Measurements from ENCODE around the gene ADD1. TPM values are rescaled to one million over a fixed set of nuclear protein-coding genes. Genes with fewer than 3 reads are reported as not detected.

The ADD1 gene
- total and polyA plus RNA-seq, 8 donors = 70.9 to 160 (median 92.0) TPM

DNA sequence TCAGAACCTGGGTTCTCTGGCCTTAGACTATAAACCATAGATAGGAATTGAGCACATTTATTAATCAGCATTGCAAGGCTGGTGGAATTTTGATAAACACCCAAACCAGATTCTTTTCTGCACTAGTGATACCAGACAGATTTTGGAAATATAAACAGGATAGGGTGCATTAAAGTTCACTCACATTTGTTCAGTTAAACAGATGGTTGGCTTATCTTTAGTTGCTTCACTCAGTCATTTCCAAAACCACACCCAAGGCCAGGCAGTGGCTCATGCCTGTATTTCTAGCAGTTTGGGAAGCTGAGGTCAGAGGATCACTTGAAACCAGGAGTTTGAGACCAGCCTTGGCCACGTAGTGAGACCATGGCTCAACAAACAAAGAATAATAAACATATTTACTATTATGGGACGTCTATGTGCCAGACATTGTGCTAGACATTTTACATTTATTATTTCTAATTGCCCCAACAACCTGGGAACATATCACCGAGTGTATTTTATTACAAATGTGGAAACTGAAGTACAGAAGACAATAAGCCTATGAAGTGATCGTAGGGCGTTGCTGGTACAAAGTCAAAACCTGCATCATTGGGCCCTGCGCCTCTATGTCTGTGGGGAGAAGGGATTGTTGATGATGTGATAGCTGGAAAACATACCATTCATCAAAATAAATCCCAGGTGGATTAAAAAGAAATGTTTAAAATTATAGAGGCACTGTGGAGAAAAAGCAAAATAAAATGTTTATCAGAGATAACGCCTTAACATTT lies 15.0 kb downstream of the ADD1 start:
- H3K27ac ChIP-seq = no peak overlapping the region
- H3K4me3 ChIP-seq = no peak overlapping the region
- intact Hi-C loops (cut with DNase I) = no loop called here
- no peaks in the 10 kb centered on the region for H3K27me3 ChIP-seq
- H3K9me3 ChIP-seq = no peaks in the 10 kb centered on the region
- DNase-seq = no peak
- no peak for FAIRE-seq
- peaks cover 14 to 56% (median 52%) of the 10 kb centered on the region in 3 donors for H3K4me1 ChIP-seq
- TF ChIP-seq, protein P1, sequence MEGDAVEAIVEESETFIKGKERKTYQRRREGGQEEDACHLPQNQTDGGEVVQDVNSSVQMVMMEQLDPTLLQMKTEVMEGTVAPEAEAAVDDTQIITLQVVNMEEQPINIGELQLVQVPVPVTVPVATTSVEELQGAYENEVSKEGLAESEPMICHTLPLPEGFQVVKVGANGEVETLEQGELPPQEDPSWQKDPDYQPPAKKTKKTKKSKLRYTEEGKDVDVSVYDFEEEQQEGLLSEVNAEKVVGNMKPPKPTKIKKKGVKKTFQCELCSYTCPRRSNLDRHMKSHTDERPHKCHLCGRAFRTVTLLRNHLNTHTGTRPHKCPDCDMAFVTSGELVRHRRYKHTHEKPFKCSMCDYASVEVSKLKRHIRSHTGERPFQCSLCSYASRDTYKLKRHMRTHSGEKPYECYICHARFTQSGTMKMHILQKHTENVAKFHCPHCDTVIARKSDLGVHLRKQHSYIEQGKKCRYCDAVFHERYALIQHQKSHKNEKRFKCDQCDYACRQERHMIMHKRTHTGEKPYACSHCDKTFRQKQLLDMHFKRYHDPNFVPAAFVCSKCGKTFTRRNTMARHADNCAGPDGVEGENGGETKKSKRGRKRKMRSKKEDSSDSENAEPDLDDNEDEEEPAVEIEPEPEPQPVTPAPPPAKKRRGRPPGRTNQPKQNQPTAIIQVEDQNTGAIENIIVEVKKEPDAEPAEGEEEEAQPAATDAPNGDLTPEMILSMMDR (IDR thresholded peaks at IDR 0.05) = no peak
- ATAC-seq = peak in 1 of 4 donors; percentile 25
- WGBS, 2 donors = 65 to 67% methylated on average over 7 of the region's 7 CpGs
- peaks cover 0 to 10% (median 0%) of the 10 kb centered on the region in 3 donors for H3K36me3 ChIP-seq

DNA sequence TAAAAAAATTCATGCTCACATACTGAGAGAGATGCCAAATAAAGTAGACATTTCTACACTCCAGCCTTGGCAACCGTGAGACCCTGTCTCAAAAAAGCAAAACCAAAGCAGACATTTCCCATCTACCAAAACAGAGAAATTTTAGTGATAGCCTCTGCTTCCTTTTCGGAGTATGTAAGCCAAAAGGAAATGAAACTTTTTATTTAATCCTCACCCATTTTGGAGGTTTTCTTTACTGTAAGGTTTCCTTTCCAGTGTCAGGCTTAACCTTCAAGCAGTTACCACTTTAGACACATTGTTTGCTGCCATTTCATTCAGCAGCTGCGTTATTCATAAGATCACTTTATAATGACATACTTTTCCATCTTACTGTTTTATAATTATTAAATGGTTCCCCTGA lies 15.9 kb downstream of the ADD1 start:
- intact Hi-C loops (cut with DNase I) = no loop called here
- no peak for ATAC-seq
- TF ChIP-seq, protein P1 (IDR thresholded peaks at IDR 0.05) = no peak
- no peak for DNase-seq
- H3K4me1 ChIP-seq = peaks cover 17 to 58% (median 57%) of the 10 kb centered on the region in 3 donors
- H3K27ac ChIP-seq = no peak overlapping the region
- H3K36me3 ChIP-seq = peaks cover 0 to 1% (median 0%) of the 10 kb centered on the region in 3 donors
- no peak overlapping the region for H3K4me3 ChIP-seq
- H3K9me3 ChIP-seq = no peaks in the 10 kb centered on the region
- no peak for FAIRE-seq
- 64% methylated on average over 3 of the region's 3 CpGs for WGBS, 2 donors
- H3K27me3 ChIP-seq = no peaks in the 10 kb centered on the region

DNA sequence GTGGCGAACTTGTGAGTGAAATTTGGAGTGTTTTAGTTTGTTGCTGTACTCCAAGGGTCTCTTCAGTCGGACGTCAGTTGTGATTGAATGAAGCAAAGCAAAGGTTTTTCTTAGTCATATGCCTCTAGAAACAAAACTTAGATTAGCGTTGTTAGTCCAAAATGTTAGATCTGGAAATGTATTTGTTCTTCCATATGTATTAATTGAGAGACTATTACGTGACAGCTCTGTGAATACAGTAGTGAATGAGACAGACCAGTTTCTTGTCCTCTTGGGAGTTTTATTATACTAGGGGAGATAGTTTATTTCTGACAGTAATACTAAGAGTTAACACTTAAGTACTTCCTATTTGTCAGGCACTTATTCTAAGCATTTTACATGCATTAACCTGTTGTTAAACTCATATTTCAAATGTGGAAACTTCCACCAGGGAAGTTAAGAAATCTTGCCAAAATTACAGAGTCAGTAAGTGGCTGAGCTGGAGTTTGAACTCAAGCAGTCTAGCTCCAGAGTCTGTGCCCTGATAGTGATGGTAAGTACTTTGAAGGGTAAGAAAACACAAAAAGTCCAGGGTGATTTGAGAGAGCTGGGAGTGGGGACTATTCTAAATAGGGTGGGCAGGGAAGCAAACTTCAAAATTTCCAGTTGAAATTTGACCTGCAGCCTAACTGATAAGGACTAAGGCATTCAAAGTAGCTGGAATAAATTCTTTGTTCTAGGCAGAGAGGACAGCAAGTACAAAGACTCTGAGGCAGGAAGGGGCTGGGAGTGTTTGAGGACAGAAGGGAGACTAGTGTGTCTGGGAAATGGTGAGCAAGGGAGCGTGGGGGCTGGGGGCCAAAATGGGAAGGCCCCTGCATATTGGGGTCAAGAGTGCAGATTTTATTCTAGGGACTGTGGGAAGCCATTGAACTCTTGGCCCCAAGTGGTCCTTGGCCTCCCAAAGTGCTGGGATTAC lies 17.0 kb downstream of the ADD1 start:
- Histone ChIP-seq H3K4me1 (peaks cover 19 to 68% (median 62%) of the 10 kb centered on the region in 3 donors), H3K27ac (peak overlapping the region in 3 of 4 donors; percentile 6 to 42 (median 30)), H3K27me3 (no peaks in the 10 kb centered on the region), H3K9me3 (no peaks in the 10 kb centered on the region), H3K36me3 (no peaks in the 10 kb centered on the region), H3K4me3 (no peak overlapping the region)
- ATAC-seq (peak; percentile 36 to 75 (median 69)), FAIRE-seq (no peak), DNase-seq (no peak)
- WGBS, 2 donors = 69 to 76% methylated on average over 6 of the region's 6 CpGs
- TF ChIP-seq, protein P1 (IDR thresholded peaks at IDR 0.05) = no peak
- intact Hi-C loops (cut with DNase I) = no loop called here

DNA sequence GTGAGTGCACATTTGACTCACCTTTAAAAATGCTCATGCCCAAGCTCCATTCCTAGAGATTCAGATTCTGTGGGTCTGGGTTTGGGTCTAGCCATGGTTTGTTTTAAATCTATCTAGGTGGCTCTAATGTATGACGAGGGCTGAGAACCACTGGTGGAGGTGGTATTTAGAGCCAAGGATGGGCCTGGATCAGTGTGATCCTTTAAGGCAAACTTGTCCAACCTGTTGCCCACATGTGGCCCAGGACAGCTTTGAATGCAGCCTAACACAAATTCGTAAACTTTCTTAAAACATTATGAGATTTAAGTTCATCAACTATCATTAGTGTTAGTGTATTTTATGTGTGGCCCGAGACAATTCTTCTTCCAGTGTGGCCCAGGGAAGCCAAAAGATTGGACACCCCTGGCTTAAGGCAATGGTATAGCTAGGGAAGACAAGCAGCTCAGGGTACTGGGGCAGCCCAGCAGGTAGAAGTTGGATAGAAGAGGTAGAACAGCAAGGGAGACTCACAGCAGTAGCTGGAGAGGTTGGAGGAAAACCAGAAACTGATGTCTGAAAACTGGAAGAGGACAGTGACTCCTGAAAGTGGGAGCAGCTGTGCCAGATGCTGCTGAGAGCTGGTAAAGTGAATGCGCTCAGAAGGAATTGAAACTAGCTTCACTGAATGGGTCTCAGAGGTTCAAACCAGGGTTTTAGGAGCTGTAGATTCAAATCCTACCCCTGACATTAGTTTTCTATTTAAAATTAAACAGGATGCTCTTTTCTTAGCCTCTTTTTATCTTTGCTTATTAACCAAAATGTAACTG lies 18.2 kb downstream of the ADD1 start:
- H3K9me3 ChIP-seq = no peaks in the 10 kb centered on the region
- no peaks in the 10 kb centered on the region for H3K27me3 ChIP-seq
- FAIRE-seq = no peak
- TF ChIP-seq, protein P1 (IDR thresholded peaks at IDR 0.05) = no peak
- H3K36me3 ChIP-seq = no peaks in the 10 kb centered on the region
- peaks cover 27 to 75% (median 68%) of the 10 kb centered on the region in 3 donors for H3K4me1 ChIP-seq
- peak in 1 of 4 donors; percentile 8 for ATAC-seq
- intact Hi-C loops (cut with DNase I) = no loop called here
- WGBS, 2 donors = 80 to 85% methylated on average over 4 of the region's 4 CpGs
- DNase-seq = no peak
- peak overlapping the region in 1 of 4 donors; percentile 30 for H3K27ac ChIP-seq
- H3K4me3 ChIP-seq = no peak overlapping the region
